IPS-11a (cell line): ENCODE results near the gene DOK7.

Source experiments
- H3K4me3 ChIP-seq: one replicate; pipeline ENCODE4 v1.5.1; 2013; ENCODE audit warnings: low read depth, low read length, control low read depth

Gene DOK7

DNA sequence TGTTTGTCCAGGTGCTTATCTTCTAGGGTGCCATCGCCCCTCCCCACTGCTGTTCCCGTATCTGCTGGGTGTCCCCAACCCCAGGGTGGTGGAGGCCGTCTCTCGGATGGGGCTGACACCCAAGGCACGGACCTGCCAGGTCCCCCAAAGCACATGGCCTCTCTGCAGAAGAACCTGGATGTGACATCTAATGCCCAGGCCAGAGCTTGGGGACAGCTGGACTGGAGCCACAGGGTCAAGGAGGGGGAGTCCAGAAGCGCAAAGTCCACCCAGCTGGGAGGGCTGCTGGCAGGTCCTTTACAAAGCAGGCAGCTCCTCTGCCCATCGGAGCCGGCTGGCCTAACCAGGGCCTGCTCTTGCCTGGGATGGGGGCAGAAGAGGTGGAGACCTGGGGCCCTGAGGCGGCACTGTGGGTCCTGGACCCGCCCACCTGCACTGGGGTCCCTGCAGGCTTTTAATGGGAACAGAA is 751 bp upstream of the DOK7 start:
- no peak overlapping the region for H3K4me3 ChIP-seq

GRCh38 chr4:3463556-3464348 is 646 bp downstream of the DOK7 start:
- H3K4me3 ChIP-seq = no peak overlapping the region

- H3K4me3 ChIP-seq = no peak overlapping the region
These were observed 1.3 kb downstream of the DOK7 start for GRCh38 chr4:3464349-3464905.

GRCh38 chr4:3464911-3465697 is 2.0 kb downstream of the DOK7 start:
- no peak overlapping the region for H3K4me3 ChIP-seq

DNA sequence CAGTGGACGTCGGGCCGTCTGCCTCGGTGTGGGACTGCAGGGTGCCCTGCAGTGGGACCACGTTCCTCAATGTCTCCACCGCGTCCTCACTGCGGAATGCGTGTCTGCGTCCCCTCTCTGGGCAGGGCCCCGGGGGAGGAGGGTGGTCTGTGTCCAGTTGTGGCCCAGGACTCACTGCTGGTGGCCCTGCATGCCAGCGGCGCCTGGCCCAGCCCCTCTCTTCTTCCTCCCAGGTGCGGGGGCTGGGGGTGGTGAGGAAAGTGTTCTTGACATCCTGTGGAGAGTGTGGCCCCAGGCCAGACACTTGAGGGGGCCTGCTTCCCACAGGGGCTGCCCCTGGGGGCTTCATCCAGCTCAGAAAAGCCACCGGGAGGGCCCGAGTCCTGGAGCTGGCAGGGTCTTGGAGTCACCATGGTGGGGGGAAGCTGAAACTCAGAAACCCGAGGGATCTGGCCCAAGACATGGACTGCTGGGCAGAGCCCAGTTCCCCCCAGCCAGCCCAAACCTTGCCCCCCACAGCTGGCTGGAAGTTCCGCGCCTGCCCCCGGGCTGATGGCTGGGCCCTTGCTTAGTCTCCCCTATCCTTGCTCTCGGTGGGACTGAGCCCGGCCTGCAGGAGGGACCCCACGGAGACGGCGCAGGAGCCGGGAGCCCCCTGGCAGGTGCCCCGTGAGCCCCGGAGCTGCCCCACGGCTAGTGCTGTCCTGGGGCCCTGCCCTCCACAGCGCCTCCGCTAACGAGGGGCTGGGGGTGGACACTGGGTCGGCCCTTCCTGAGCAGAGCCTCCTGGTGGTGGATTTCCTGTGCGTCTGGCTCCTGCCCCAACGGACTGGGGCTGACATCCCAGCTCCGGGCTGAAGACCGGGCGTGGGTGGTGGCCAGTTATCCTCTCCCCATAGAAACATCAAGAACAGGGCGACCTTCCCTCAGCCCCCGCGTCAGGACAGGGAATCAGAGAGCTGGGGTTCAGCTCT is 2.9 kb downstream of the DOK7 start:
- no peak overlapping the region for H3K4me3 ChIP-seq

- H3K4me3 ChIP-seq = no peak overlapping the region
These were observed 3.8 kb downstream of the DOK7 start for GRCh38 chr4:3466691-3467600.

- no peak overlapping the region for H3K4me3 ChIP-seq
These were observed 4.5 kb downstream of the DOK7 start for GRCh38 chr4:3467601-3468031.

GRCh38 chr4:3468154-3468553 is 5.0 kb downstream of the DOK7 start:
- H3K4me3 ChIP-seq = no peak overlapping the region

DNA sequence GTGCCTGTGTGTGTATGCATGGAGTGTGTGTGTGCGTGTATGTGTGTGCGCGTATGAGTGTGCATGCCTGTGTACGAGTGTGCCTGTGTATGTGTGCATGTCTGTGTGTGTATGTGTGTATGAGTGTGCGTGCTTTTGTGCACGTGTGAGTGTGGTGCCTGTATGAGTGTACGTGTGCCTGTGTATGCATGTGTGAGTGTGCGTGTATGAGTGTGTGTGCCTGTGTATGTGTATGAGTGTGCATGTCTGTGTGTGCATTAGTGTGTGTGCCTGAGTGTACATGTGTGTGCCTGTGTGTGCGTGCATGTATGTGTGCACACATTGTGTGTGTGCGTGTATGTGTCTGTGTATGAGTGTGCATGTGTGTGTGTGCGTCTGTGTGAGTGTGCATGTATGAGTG is 5.7 kb downstream of the DOK7 start:
- H3K4me3 ChIP-seq = no peak overlapping the region

DNA sequence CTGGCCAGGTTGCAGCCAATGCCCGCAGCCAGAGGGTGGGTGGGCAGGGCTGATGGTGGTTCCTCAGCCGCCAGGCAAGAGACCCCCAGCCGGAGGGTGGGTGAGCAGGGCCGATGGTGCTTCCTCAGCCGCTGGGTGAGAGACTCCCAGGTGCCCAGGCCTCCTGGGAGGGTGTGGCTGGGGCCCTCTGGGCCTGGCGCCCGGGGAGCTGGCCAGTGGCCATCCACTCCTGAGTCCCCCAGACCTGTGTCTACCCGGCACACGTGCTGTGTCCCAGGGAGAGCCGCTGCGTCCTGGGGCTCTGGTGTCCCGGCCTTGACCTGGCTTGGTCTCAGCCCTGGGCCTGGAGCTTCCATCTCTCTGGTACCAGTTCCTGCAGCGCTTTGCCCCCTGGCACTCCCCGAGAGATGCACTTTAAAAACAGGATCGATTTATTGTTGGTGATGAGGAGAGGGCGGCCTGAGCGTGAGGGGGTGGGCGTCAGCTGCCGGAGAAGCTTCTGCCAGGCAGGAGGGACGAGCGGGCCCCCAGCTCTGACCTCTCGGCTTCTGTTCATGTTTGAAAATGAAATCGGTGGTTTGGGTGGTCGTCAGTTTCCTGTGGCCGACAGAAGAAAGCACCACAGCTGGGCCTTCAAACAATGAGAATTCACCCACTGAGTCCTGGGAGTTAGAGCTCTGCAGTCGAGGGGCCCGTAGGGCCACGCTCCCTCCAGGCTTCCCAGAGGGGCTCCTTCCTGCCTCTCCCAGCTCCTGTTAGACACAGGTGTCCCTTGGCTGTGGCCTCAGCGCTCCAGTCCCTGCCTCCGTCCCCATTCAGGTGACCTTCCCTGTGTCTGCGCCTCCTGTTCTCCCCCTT is 6.5 kb downstream of the DOK7 start:
- no peak overlapping the region for H3K4me3 ChIP-seq

DNA sequence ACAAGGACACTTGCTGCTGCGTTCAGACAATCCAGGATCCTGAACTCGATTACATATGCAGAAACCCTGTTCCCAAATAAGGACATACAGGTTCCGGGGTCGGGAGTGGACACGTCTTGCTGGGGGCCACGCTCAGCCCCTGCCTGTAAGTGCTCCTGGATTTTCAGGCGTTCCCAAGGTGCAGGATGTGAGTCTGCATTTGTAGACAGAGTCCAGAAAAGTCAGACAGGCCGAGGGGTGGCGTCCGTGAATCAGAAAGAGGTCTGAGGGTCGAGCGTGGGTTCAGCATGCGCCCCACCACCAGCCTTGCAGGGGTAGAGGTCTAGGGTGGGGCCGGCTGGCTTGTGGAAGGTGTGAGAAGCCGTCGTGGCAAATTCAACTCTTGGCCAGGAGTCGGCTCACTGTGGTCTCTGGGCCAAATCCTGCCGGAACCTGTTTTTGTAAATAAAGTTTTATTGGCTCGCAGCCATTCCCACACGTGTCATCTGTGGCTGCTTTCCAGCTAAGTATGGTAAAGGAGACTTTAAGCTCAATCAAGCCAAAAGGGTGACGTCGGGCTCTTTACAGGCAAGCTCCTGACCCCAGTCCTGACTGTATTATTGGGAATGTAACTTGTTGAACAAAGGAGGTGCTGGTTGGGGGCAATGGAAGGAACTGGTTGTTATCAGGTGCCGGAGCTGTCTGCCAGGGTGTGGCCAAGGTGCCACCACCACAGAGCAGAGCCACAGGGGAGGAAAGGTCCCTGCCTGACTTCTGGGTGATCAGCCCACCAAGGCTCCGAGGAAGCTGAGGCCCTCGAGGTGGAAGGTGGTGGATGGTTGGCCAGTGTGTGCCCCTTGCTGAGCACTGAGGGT is 7.4 kb downstream of the DOK7 start:
- H3K4me3 ChIP-seq = no peak overlapping the region

GRCh38 chr4:3471098-3471760 is 8.1 kb downstream of the DOK7 start:
- H3K4me3 ChIP-seq = no peak overlapping the region

- no peak overlapping the region for H3K4me3 ChIP-seq
These were observed 8.8 kb downstream of the DOK7 start for GRCh38 chr4:3471886-3472285.

- H3K4me3 ChIP-seq = no peak overlapping the region
These were observed 9.5 kb downstream of the DOK7 start for GRCh38 chr4:3472411-3473141.

- H3K4me3 ChIP-seq = no peak overlapping the region
These were observed 10.3 kb downstream of the DOK7 start for GRCh38 chr4:3473181-3473950.
